HEK293 (cell line): ENCODE data around the gene ZNF48.

Source experiments
- FEZF1 ChIP-seq: fragments of 450-650 bp; formaldehyde crosslinking; IDR thresholded peaks from 2 replicates; pipeline ENCODE4 v1.5.1; 2016; ENCODE audit warnings: missing biosample characterization, missing genetic modification characterization
- GLI2 ChIP-seq: fragments of 450-650 bp; formaldehyde crosslinking; IDR thresholded peaks from 2 replicates; pipeline ENCODE4; 2017; ENCODE audit warnings: missing biosample characterization, missing genetic modification characterization, low read depth, borderline replicate concordance
- GLIS1 ChIP-seq: fragments of 450-650 bp; formaldehyde crosslinking; IDR thresholded peaks from 2 replicates; pipeline ENCODE4 v1.5.1; 2016; ENCODE audit warnings: missing biosample characterization, missing genetic modification characterization
- HOXA7 ChIP-seq: sonication (generic); formaldehyde crosslinking; IDR thresholded peaks from 2 replicates; pipeline ENCODE4 v1.8.1; 2022; ENCODE audit warnings: missing genetic modification reagents, borderline replicate concordance
- HOXC10 ChIP-seq: sonication (generic); formaldehyde crosslinking; IDR thresholded peaks from 2 replicates; pipeline ENCODE4 v1.8.1; 2023; ENCODE audit warnings: mild to moderate bottlenecking, missing genetic modification reagents
- IKZF3 ChIP-seq: fragments of 450-650 bp; IDR thresholded peaks from 2 replicates; pipeline ENCODE4 v1.5.0; 2018; ENCODE audit warnings: missing biosample characterization, mild to moderate bottlenecking, missing genetic modification characterization, moderate library complexity
- SETDB1 ChIP-seq: IDR thresholded peaks from one replicate; pipeline ENCODE4 v1.6.1; 2017; ENCODE audit warnings: mild to moderate bottlenecking, low read length, moderate library complexity, mixed read lengths; ENCODE audit not compliant: insufficient read length
- YY1 ChIP-seq: fragments of 450-650 bp; formaldehyde crosslinking; IDR thresholded peaks from 2 replicates; pipeline ENCODE4 v1.5.1; 2018; ENCODE audit warnings: missing biosample characterization, missing genetic modification characterization
- ZBTB8A ChIP-seq: fragments of 450-650 bp; formaldehyde crosslinking; IDR thresholded peaks from 2 replicates; pipeline ENCODE4 v1.5.1; 2016; ENCODE audit warnings: missing biosample characterization, missing genetic modification characterization
- ZEB2 ChIP-seq: fragments of 450-650 bp; formaldehyde crosslinking; IDR thresholded peaks from 2 replicates; pipeline ENCODE4 v1.5.1; 2016; ENCODE audit warnings: missing biosample characterization, missing genetic modification characterization
- ZFHX2 ChIP-seq: fragments of 450-650 bp; formaldehyde crosslinking; conservative IDR thresholded peaks from 2 replicates; pipeline ENCODE4 v1.5.1; 2016; ENCODE audit warnings: missing biosample characterization, missing genetic modification characterization
- ZFP69B ChIP-seq: fragments of 450-650 bp; formaldehyde crosslinking; IDR thresholded peaks from 2 replicates; pipeline ENCODE4 v1.5.1; 2016; ENCODE audit warnings: missing biosample characterization, missing genetic modification characterization
- ZNF10 ChIP-seq: fragments of 450-650 bp; formaldehyde crosslinking; IDR thresholded peaks from 2 replicates; pipeline ENCODE4 v1.5.1; 2017; ENCODE audit warnings: missing biosample characterization, missing genetic modification characterization
- ZNF121 ChIP-seq: fragments of 450-650 bp; formaldehyde crosslinking; IDR thresholded peaks from 2 replicates; pipeline ENCODE4 v1.5.1; 2016; ENCODE audit warnings: missing biosample characterization, missing genetic modification characterization
- ZNF239 ChIP-seq: fragments of 450-650 bp; formaldehyde crosslinking; IDR thresholded peaks from 2 replicates; pipeline ENCODE4 v1.5.1; 2016; ENCODE audit warnings: missing biosample characterization, missing genetic modification characterization
- ZNF324 ChIP-seq: fragments of 450-650 bp; formaldehyde crosslinking; IDR thresholded peaks from 2 replicates; pipeline ENCODE4 v1.5.1; 2016; ENCODE audit warnings: missing biosample characterization, missing genetic modification characterization
- ZNF335 ChIP-seq: fragments of 450-650 bp; formaldehyde crosslinking; conservative IDR thresholded peaks from 2 replicates; pipeline ENCODE4 v1.5.1; 2016; ENCODE audit warnings: missing biosample characterization, missing genetic modification characterization
- ZNF391 ChIP-seq: fragments of 450-650 bp; formaldehyde crosslinking; IDR thresholded peaks from 2 replicates; pipeline ENCODE4 v1.5.1; 2016; ENCODE audit warnings: low read depth, missing biosample characterization, missing genetic modification characterization, borderline replicate concordance
- ZNF394 ChIP-seq: fragments of 450-650 bp; formaldehyde crosslinking; IDR thresholded peaks from 2 replicates; pipeline ENCODE4 v1.5.1; 2016; ENCODE audit warnings: missing biosample characterization, missing genetic modification characterization, mild to moderate bottlenecking, moderate library complexity, borderline replicate concordance
- ZNF433 ChIP-seq: fragments of 450-650 bp; formaldehyde crosslinking; IDR thresholded peaks from 2 replicates; pipeline ENCODE4 v1.5.1; 2016; ENCODE audit warnings: missing biosample characterization, missing genetic modification characterization, low read depth
- ZNF501 ChIP-seq: fragments of 450-650 bp; formaldehyde crosslinking; IDR thresholded peaks from 2 replicates; pipeline ENCODE4 v1.5.1; 2016; ENCODE audit warnings: missing biosample characterization, missing genetic modification characterization
- ZNF555 ChIP-seq: fragments of 450-650 bp; formaldehyde crosslinking; conservative IDR thresholded peaks from 2 replicates; pipeline ENCODE4 v1.5.1; 2017; ENCODE audit warnings: missing biosample characterization, mild to moderate bottlenecking, missing genetic modification characterization, inconsistent platforms
- ZNF660 ChIP-seq: fragments of 450-650 bp; IDR thresholded peaks from 2 replicates; pipeline ENCODE4 v1.5.1; 2018; ENCODE audit warnings: missing biosample characterization, mild to moderate bottlenecking, missing genetic modification characterization
- ZNF664 ChIP-seq: fragments of 450-650 bp; formaldehyde crosslinking; IDR thresholded peaks from 2 replicates; pipeline ENCODE4 v1.5.1; 2016; ENCODE audit warnings: missing biosample characterization, missing genetic modification characterization
- ZNF677 ChIP-seq: fragments of 450-650 bp; IDR thresholded peaks from 2 replicates; pipeline ENCODE4 v1.5.0; 2018; ENCODE audit warnings: missing biosample characterization, mild to moderate bottlenecking, missing genetic modification characterization, moderate library complexity
- ZSCAN30 ChIP-seq: fragments of 450-650 bp; IDR thresholded peaks from 2 replicates; pipeline ENCODE4 v1.5.1; 2018; ENCODE audit warnings: missing biosample characterization, mild to moderate bottlenecking, missing genetic modification characterization, moderate library complexity
- TF ChIP-seq, protein P1 (sequence below): fragments of 450-650 bp; formaldehyde crosslinking; IDR thresholded peaks from 2 replicates; pipeline ENCODE4 v1.5.1; 2016; ENCODE audit warnings: missing biosample characterization, missing genetic modification characterization
- TF ChIP-seq, protein P2 (sequence below): fragments of 450-650 bp; formaldehyde crosslinking; IDR thresholded peaks from 2 replicates; pipeline ENCODE4 v1.5.1; 2017; ENCODE audit warnings: missing biosample characterization, missing genetic modification characterization
- TF ChIP-seq, protein P3 (sequence below): fragments of 450-650 bp; formaldehyde crosslinking; IDR thresholded peaks from 2 replicates; pipeline ENCODE4 v1.5.1; 2016; ENCODE audit warnings: missing biosample characterization, missing genetic modification characterization
- TF ChIP-seq, protein P4 (sequence below): fragments of 450-650 bp; formaldehyde crosslinking; IDR thresholded peaks from 2 replicates; pipeline ENCODE4 v1.5.1; 2016; ENCODE audit warnings: missing biosample characterization, missing genetic modification characterization
- TF ChIP-seq, protein P5 (sequence below): fragments of 450-650 bp; formaldehyde crosslinking; IDR thresholded peaks from 2 replicates; pipeline ENCODE4 v1.5.1; 2016; ENCODE audit warnings: missing biosample characterization, missing genetic modification characterization

ZNF48 gene

DNA sequence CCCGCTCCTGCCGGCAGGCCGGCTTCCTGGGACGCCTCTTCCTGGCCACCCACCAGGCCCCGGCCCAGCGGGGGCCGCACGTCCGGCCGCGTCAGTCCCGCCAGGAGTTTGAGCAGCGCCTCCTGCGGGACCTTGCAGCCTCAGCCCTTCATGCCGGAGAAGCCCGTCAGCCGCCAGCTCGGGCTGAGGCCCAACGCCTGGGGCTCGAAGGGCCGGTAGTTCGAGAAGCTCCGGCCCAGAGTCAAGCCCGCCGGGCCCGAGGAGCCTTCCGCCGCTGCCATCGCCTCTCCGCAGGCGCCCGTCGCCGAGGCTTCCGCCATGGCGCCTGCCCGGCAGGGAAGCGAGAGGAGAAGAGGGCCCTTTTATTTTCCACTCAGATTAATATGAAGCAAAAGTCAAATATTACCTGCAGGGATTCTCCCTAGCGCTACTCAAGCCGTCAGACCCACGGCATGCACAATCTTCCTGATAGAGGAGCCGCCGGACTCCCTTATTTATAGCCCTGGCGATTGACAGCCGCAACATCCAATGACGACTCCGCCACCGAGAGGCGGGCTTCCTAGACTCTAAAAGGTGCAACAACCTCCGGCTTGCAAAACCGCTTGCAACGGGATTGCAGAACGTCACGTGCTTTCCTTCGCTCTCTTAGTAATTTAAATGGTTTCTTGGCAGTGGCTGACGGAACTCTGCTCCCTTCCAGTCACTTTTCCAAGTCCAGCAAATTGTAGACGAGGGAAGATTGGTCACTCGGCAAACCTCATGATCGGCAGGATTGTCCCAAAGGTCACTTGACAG is 50.4 kb downstream of the ZNF48 start, which contains the start of gene SEPHS2 (continued):
- TF ChIP-seq, protein P1, sequence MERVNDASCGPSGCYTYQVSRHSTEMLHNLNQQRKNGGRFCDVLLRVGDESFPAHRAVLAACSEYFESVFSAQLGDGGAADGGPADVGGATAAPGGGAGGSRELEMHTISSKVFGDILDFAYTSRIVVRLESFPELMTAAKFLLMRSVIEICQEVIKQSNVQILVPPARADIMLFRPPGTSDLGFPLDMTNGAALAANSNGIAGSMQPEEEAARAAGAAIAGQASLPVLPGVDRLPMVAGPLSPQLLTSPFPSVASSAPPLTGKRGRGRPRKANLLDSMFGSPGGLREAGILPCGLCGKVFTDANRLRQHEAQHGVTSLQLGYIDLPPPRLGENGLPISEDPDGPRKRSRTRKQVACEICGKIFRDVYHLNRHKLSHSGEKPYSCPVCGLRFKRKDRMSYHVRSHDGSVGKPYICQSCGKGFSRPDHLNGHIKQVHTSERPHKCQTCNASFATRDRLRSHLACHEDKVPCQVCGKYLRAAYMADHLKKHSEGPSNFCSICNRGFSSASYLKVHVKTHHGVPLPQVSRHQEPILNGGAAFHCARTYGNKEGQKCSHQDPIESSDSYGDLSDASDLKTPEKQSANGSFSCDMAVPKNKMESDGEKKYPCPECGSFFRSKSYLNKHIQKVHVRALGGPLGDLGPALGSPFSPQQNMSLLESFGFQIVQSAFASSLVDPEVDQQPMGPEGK (tag by site-specific recombination), result peak; percentile 85
- TF ChIP-seq ZFHX2 (peak; percentile 79), ZSCAN30 (tag by site-specific recombination) (peak; percentile 52), ZFP69B (peak; percentile 79), GLI2 (no peak), ZNF10 (tag by site-specific recombination) (0 out of 2 replicates have a peak, but pooled peaks have one; percentile 19), ZNF555 (tag by site-specific recombination) (no peak), ZBTB8A (tag by site-specific recombination) (peak; percentile 96), YY1 (peak; percentile 72), ZNF324 (no peak), ZEB2 (tag by site-specific recombination) (peak; percentile 65), IKZF3 (peak; percentile 93), ZNF677 (tag by site-specific recombination) (0 out of 2 replicates have a peak, but pooled peaks have one; percentile 42), ZNF121 (tag by site-specific recombination) (peak; percentile 48; the same call in 1 of the 2 replicates), ZNF239 (tag by site-specific recombination) (0 out of 2 replicates have a peak, but pooled peaks have one; percentile 43), GLIS1 (tag by site-specific recombination) (peak; percentile 84), ZNF394 (tag by site-specific recombination) (peak; percentile 78), ZNF660 (tag by site-specific recombination) (peak; percentile 72; the same call in 1 of the 2 replicates), ZNF335 (tag by site-specific recombination) (peak; percentile 98), HOXC10 (0 out of 2 replicates have a peak, but pooled peaks have one; percentile 21), ZNF664 (peak; percentile 99), ZNF501 (peak; percentile 74), ZNF433 (no peak), HOXA7 (CRISPR knock-in tag) (no peak), ZNF391 (tag by site-specific recombination) (peak; percentile 80), SETDB1 (peak; percentile 81), FEZF1 (peak; percentile 53)
- TF ChIP-seq, protein P2, sequence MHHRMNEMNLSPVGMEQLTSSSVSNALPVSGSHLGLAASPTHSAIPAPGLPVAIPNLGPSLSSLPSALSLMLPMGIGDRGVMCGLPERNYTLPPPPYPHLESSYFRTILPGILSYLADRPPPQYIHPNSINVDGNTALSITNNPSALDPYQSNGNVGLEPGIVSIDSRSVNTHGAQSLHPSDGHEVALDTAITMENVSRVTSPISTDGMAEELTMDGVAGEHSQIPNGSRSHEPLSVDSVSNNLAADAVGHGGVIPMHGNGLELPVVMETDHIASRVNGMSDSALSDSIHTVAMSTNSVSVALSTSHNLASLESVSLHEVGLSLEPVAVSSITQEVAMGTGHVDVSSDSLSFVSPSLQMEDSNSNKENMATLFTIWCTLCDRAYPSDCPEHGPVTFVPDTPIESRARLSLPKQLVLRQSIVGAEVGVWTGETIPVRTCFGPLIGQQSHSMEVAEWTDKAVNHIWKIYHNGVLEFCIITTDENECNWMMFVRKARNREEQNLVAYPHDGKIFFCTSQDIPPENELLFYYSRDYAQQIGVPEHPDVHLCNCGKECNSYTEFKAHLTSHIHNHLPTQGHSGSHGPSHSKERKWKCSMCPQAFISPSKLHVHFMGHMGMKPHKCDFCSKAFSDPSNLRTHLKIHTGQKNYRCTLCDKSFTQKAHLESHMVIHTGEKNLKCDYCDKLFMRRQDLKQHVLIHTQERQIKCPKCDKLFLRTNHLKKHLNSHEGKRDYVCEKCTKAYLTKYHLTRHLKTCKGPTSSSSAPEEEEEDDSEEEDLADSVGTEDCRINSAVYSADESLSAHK, result peak; percentile 60
- TF ChIP-seq, protein P3, sequence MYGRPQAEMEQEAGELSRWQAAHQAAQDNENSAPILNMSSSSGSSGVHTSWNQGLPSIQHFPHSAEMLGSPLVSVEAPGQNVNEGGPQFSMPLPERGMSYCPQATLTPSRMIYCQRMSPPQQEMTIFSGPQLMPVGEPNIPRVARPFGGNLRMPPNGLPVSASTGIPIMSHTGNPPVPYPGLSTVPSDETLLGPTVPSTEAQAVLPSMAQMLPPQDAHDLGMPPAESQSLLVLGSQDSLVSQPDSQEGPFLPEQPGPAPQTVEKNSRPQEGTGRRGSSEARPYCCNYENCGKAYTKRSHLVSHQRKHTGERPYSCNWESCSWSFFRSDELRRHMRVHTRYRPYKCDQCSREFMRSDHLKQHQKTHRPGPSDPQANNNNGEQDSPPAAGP (tag by site-specific recombination), result peak; percentile 51; the same call in 1 of the 2 replicates
- TF ChIP-seq, protein P4, sequence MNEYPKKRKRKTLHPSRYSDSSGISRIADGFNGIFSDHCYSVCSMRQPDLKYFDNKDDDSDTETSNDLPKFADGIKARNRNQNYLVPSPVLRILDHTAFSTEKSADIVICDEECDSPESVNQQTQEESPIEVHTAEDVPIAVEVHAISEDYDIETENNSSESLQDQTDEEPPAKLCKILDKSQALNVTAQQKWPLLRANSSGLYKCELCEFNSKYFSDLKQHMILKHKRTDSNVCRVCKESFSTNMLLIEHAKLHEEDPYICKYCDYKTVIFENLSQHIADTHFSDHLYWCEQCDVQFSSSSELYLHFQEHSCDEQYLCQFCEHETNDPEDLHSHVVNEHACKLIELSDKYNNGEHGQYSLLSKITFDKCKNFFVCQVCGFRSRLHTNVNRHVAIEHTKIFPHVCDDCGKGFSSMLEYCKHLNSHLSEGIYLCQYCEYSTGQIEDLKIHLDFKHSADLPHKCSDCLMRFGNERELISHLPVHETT (tag by site-specific recombination), result peak; percentile 29; the same call in 1 of the 2 replicates
- TF ChIP-seq, protein P5, sequence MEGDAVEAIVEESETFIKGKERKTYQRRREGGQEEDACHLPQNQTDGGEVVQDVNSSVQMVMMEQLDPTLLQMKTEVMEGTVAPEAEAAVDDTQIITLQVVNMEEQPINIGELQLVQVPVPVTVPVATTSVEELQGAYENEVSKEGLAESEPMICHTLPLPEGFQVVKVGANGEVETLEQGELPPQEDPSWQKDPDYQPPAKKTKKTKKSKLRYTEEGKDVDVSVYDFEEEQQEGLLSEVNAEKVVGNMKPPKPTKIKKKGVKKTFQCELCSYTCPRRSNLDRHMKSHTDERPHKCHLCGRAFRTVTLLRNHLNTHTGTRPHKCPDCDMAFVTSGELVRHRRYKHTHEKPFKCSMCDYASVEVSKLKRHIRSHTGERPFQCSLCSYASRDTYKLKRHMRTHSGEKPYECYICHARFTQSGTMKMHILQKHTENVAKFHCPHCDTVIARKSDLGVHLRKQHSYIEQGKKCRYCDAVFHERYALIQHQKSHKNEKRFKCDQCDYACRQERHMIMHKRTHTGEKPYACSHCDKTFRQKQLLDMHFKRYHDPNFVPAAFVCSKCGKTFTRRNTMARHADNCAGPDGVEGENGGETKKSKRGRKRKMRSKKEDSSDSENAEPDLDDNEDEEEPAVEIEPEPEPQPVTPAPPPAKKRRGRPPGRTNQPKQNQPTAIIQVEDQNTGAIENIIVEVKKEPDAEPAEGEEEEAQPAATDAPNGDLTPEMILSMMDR, result peak; percentile 93
